C4-2B (cell line): ENCODE results near the gene HOXD9.

Experiments used
- ZFX ChIP-seq: fragments of 450-650 bp; IDR thresholded peaks from 2 replicates; pipeline ENCODE4 v1.6.1; 2017
- TF ChIP-seq, protein P1 (sequence below): fragments of 450-650 bp; conservative IDR thresholded peaks from 2 replicates; pipeline ENCODE4 v1.5.1; 2017; ENCODE audit warnings: mild to moderate bottlenecking

DNA sequence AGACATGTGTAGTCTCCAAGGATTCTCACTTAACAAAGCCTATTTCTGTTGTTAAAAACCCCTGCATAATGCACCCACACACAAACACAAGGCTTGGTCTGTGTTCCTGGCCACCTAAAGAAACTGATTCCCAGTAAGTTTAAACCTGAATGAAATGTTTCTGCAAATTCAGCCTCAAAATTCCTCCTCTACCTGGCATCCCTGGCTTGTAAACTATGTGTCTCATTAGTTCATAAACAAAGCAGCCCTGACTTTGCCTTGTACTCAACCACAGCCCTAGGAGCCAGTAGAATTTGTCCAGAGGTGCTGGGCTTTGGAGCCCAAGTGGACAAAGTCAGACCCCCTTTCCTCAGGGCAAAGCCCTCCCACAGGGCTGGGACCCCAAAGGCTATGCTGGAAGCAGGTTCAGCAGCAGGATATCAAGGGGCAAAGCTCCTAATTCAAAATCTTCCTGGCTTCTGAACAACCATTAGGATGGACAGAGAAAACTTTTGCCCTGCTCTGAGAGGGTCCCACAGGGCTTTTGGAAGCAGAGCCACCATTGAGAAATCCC lies 32.6 kb upstream of the HOXD9 start:
- TF ChIP-seq, protein P1, sequence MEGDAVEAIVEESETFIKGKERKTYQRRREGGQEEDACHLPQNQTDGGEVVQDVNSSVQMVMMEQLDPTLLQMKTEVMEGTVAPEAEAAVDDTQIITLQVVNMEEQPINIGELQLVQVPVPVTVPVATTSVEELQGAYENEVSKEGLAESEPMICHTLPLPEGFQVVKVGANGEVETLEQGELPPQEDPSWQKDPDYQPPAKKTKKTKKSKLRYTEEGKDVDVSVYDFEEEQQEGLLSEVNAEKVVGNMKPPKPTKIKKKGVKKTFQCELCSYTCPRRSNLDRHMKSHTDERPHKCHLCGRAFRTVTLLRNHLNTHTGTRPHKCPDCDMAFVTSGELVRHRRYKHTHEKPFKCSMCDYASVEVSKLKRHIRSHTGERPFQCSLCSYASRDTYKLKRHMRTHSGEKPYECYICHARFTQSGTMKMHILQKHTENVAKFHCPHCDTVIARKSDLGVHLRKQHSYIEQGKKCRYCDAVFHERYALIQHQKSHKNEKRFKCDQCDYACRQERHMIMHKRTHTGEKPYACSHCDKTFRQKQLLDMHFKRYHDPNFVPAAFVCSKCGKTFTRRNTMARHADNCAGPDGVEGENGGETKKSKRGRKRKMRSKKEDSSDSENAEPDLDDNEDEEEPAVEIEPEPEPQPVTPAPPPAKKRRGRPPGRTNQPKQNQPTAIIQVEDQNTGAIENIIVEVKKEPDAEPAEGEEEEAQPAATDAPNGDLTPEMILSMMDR: no peak
- no peak for TF ChIP-seq ZFX
